ENCODE results near the gene FERMT2.

Gene FERMT2, protein sequence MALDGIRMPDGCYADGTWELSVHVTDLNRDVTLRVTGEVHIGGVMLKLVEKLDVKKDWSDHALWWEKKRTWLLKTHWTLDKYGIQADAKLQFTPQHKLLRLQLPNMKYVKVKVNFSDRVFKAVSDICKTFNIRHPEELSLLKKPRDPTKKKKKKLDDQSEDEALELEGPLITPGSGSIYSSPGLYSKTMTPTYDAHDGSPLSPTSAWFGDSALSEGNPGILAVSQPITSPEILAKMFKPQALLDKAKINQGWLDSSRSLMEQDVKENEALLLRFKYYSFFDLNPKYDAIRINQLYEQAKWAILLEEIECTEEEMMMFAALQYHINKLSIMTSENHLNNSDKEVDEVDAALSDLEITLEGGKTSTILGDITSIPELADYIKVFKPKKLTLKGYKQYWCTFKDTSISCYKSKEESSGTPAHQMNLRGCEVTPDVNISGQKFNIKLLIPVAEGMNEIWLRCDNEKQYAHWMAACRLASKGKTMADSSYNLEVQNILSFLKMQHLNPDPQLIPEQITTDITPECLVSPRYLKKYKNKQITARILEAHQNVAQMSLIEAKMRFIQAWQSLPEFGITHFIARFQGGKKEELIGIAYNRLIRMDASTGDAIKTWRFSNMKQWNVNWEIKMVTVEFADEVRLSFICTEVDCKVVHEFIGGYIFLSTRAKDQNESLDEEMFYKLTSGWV

GRCh38 chr14:52950898-52951680 lies at the start of gene FERMT2:
FERMT2 (minus strand) TSS chr14:52951050; CDS start chr14:52950568, 482 bp downstream.
- DNase-seq, result peak; percentile 81

GRCh38 chr14:52998376-52999015 lies 47.6 kb upstream of the FERMT2 start:
- no peak for DNase-seq

DNA sequence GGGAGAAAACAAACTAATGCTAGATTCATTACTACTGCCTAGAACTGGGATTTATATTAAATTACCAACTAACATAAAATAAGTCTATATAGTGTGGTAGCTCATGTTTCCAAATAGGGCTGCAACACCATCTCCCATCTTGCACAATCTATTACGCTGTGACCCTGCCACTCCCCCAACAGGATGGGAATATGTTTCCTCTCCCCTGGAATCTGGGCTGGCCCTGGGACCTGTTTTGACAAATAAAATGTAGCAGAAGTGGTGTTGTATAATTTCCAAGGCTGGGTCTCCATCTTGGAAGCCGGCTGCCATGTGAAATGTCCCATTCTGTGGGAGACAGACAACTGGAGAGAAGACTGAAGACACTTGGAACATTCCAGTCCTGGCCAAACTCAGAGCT lies 45.6 kb upstream of the FERMT2 start:
- DNase-seq, result no peak

GRCh38 chr14:52995998-52996397 lies 45.1 kb upstream of the FERMT2 start:
- no peak for DNase-seq

GRCh38 chr14:52992236-52992870 lies 41.5 kb upstream of the FERMT2 start:
- DNase-seq, result no peak

- DNase-seq, result no peak
Observed at GRCh38 chr14:52988139-52988538, 37.3 kb upstream of the FERMT2 start.

DNA sequence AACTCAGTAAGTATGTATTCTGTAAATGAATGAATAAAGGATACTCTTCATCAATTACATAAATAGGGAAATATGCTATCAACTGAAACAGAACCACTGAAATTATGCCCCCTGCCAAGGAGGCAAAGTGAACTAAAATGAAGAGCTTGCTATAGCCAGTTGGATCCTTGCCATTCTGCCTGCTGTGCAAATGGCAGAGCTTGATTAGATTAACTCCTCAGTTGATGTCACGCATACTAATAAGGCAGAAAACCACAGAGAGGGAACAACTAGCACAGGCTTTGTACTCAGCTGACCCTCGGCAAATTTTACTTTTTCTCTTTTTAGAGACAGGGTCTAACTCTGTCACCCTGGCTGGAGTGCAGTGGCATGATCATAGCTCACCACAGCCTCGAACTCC lies 36.7 kb upstream of the FERMT2 start:
- DNase-seq, result no peak

DNA sequence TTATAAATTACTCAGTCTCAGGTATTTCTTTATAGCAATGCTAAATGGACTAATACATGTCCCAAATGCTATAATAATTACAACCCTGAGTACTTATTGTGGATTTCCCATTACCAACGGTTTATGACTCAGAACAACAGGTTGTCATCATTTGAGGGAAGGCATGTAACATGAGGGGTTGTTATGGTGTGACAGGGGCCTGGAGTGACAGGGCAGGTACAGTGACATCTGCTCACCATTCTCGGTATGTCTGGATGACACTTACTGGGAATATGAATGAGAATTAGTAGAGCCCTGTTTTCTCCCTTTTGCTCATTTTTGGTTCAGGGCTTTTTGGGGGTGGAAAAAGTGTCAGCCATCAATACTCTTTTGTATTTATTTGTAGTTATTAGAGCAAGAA lies 36.2 kb upstream of the FERMT2 start:
- no peak for DNase-seq

- no peak for DNase-seq
Observed at GRCh38 chr14:52977798-52978197, 26.9 kb upstream of the FERMT2 start.

DNA sequence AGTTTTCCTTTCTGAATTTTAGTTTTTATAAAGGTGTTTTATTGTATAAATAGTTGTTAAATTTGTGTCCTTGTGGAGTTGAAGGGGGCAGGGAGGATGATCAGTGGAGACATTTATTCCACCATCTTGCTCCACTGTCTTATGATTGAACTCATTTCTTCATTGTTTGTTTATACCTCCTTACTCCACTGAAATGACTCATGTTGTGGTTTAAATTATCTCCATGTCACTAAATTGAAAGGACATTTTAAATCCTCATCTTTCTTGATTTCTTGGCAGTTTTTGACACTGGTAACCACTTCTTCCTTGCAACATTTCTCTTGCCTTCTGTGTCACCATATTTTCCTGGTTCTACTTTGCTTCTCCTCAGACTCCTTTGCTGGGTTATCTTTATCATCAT lies 23.6 kb upstream of the FERMT2 start:
- no peak for DNase-seq

- peak; percentile 81 for DNase-seq
Observed at GRCh38 chr14:52961060-52961639, 10.3 kb upstream of the FERMT2 start.

DNA sequence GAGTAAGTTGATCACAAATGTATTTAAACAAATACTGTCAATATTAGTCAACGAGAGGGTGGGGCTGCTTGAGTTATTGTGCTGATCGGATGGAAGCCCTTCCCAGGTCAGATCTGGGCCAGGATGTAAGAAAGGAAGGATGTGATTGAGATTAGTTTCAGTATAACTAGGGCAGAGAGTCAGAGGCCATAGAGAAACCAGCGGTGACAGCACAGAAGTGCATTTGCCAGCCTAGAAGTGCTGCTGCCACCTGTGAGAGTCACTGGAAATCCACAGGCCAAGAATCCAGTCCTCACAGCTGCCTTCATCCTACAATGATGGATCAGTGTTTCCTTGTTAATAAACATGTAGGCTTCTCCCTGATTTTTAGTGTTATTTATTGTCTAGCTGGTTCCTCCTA lies 9.8 kb upstream of the FERMT2 start:
- DNase-seq, result no peak

- no peak for DNase-seq
Observed at GRCh38 chr14:52954346-52955214, 3.7 kb upstream of the FERMT2 start.

GRCh38 chr14:52951681-52952554 lies 1.1 kb upstream of the FERMT2 start:
- DNase-seq, result peak; percentile 16

DNA sequence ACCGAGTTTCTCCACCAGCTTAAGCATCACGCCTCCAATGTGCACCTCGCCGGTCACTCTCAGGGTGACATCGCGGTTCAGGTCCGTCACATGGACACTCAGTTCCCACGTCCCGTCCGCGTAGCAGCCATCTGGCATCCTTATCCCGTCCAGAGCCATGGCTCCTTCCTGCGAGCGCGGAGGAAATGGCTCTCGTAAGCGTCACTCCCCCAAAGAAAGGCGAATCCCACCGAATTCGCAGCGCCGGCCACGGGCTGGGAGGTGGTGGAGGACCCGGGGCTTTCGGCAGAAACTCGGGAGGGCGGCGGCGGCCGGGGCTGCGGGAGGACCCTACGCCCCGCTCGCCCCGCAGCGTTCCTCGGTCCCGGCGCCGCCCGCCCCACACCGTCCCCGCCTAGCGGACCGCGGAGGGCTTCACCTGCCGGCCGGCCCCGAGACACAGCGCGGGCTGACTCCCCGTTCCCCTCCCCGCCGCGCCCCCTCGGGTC lies 396 bp downstream of the FERMT2 start:
- DNase-seq, result peak; percentile 28

DNA sequence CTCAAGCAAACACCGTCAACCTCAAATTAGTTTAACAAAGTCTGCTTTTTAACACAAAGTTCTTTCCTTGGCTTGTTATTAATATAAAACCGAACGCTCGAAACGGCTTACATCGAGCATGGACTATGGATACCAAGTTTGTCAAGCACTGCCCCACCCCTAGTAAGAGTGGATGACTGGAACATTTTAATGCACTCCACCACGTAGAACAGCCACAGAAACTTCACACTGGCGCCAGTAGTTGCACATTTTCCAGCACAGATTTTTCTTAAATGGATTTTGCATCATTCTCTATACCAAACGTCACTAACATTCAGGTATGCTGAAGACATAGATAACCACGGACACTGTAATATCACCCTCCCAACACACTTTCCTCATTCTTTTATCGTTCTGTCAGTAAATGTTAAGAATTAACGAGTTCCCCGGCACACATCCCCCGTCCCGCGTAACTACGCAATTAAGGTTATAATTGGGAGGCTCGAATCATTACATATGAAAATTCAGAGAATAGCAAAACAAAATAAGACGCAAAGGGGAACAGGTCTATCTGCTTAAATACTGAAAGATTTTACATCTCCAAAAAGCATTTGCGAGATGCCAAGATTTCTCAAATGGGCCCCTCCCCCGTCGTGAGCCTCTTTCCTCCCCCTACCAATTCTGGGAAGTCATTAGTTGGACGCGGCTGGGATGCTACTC lies 990 bp downstream of the FERMT2 start:
- no peak for DNase-seq

- no peak for DNase-seq
Observed at GRCh38 chr14:52949249-52949648, 1.6 kb downstream of the FERMT2 start.

DNA sequence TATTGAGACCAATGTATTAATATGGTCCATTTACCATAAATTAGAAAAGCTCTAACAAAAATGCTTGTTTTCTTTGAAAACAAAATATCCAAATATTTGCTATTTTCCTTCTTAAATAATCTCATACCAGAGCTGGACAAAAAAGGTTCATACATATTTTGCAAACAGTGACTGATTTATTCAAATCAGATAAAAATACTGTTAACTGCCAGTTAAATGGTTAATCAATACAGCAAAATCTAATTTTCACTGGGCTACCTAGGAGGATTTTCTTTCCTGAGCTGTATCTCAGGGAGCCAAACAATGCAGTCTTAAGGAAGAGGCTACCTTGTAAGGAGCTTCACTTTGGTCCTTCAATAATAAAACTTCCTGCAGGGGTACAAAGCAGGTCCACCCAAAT lies 2.0 kb downstream of the FERMT2 start:
- DNase-seq, result no peak

GRCh38 chr14:52948039-52948438 lies 2.8 kb downstream of the FERMT2 start:
- DNase-seq, result no peak

Measured in NCI-H2029 (cell line).